GM19452 (cell line): ENCODE results near the gene PA2G4.
A peak's percentile ranks its signal among the peaks of the same experiment; 100 is the strongest.

ENCODE experiments used
- ATAC-seq: cut with Tn5 transposase; IDR thresholded peaks from one replicate; pipeline ENCODE4 v1.9.1; 2021; ENCODE audit not compliant: unreplicated experiment

The PA2G4 gene

DNA sequence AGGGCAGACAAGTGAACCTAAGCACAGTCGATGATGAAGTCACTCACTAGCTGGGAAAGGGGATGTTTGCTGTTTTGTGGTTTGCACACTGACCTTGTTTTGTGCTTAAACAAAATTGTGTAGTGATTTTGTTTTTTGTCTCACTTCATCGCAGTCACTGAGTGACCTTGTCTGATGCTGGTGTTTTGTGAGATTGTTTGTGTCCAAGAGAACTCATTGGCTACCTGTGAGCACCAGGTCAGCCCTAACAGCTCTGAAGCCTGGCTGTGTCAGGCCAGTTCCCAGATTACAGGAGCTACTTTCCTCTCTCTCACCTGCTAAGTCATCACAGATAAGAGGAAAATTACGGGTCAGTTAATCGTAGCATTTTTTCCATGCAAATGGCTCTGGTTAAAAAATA, 19.8 kb downstream of the PA2G4 start:
- no peak for ATAC-seq

DNA sequence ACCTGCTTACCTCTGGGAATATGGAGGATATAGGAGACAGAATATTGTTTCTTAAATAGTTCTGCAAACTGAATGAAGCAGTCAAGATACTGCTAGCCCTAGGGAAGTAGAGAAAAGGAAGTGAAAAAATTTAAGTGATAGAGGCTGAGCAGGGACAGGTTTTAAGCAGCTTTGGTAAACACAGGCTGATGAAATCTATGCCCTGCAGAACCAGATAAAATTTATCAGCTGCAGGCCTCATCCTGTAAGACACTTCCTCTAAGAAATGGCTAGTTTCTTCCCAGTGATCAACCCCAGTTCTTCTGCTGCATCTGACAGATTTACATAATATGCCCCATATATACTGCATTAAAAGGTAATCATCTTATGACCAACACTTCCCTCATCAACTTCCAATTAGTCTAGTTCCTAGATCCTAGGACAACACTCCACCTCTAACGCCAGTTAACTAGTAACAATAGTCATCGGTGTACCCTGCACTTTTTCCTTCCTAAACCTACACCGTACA, 22.4 kb downstream of the PA2G4 start:
- ATAC-seq = no peak

DNA sequence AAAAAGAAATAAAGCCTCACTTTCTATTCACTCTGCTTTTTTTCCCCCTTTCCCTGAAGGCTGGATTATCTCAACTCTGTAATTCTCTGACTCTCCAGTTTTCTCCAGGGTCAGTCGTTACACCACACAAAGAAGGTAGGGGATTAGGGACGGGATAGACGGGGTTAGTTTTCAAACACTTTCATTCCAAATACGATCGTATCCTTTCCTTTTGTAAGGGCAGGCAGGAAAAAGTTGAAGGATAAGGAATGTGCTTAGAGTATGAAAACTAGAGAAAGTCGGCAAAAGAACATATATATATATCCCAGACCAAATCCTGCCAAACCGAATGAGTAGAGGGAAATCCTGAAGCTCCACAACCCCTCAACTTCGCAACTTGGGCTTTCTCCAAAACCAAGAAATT, 23.1 kb downstream of the PA2G4 start:
- no peak for ATAC-seq

DNA sequence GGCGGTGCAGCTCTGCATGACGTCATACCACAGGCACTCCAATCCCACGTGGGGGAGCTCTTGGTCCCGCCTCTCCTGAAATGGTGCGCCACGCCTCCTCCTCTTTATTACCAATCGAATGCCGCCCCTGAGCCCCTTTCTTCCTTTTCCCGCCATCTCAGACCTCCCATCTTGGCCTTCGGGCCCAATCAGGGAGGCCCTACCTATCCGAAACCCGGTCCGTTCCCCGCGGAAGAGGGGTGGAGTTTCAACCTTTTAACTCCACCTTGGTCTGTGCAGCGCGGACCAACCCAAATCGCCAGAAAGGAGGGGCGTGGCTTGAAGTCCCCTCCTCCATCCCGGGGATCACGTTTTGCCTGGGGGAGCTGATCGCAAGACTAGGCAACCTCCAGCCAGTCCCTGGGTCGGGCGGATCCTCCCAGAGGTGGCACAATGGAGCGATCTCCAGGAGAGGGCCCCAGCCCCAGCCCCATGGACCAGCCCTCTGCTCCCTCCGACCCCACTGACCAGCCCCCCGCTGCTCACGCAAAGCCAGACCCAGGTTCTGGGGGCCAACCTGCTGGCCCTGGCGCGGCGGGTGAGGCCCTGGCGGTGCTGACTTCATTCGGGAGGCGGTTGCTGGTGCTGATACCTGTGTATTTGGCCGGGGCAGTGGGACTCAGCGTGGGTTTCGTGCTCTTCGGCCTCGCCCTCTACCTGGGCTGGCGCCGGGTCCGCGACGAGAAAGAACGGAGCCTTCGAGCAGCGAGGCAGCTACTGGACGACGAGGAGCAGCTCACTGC, 23.7 kb downstream of the PA2G4 start, which contains the start of gene ESYT1:
Gene ESYT1 (plus strand): TSS at position 380 of the 782 bp plus-strand sequence. CDS start 53 bp downstream, at position 433.
- peak; percentile 90 for ATAC-seq

DNA sequence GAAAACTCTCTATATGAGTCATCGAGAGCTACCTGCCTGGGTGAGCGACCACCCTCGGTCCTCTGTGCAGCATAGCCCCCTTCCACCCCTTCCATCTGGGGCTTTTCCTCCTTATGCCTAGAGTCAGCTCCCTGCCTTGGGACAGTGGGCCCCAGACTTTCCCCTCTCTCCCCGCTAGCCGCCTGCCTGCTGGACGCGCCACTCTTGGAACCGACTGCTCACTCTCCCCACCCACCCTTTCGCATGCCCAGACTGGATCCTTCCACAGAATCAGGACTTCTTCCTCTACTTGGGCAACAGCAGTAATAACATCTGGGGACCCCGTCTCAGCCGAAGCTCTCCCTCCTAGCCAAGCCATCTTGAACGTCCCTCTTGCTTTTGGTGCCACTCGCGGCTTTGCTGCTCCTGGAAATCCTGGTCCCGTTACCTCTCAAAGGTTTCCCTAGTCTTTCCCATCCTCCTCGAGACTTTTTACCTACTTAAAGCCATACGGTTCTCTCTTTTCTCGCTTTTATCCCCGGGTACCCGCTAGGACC, 24.4 kb downstream of the PA2G4 start:
- no peak for ATAC-seq

DNA sequence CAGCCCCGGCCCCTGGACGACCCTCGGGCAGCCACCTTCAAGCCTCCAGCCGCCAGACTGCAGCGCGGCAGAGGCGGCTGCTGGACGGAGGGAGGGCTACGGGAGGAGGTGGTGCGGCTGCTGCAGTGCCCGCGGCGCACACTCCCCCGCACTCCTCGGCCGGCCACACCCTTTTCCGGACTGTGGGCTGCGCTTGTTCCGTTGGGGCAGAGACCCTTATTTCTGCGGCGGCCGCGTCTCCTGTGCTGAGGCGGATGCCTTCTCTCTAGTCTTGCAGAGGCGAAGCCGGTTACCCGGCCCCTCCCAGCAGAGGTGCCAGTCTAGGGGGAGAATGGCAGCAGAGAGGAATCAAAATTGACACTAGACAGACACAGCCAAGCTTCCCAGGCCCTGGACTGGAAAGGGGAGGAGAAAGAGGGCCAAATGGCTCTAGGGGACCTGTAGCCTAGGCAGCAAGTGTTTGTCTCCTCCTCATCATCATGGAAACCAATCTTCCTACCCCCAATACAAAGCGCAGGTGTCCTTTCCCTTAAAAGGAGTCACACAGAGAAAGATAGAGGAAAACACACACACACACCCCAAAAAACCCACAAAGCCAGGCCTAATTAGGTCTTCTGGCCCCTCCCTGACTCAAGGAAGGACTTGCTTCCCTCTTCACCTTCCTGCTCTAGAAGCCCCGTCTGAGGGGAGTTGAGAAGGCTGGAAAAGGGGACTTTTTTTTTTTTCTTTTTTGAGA, 25.0 kb downstream of the PA2G4 start:
- ATAC-seq = no peak

DNA sequence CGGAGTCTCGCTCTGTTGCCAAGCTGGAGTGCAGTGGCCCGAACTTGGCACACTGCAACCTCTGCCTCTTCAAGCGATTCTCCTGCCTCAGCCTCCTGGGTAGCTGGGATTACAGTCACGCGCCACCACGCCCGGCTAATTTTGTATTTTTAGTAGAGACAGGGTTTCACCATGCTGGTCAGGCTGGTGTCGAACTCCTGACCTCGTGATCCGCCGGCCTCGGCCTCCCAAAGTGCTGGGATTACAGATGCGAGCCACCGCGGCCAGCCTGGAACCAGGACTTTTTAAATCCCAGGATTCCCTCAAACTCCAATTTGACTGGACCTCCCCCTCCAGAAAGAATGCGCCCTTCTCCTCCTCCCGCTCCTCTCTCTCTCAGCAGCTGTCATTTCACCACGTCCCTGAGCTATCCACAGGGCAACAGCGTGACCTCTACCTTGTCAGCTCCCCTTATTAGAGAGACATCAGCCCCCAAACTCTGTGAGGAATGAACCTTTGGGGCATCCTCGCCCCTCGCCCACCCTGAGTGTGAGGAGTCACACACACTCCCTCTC, 25.7 kb downstream of the PA2G4 start:
- no peak for ATAC-seq

DNA sequence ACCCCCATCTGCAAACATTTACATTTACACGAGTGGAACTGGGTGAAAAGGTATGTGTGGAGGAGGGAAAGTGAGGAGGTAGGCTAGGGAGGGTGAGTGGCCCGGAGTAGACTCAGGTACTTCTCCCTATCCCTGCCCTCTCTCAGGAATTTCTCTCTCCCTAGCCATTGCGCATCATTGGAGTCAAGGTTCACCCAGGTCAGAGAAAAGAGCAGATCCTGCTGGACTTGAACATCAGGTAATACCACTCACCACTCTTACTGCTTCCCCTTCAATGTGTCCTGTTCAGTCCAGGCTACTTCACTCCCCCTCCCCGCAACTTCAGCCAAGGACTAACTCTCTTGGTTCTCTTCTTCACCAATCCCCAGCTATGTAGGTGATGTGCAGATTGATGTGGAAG, 26.5 kb downstream of the PA2G4 start:
- no peak for ATAC-seq

DNA sequence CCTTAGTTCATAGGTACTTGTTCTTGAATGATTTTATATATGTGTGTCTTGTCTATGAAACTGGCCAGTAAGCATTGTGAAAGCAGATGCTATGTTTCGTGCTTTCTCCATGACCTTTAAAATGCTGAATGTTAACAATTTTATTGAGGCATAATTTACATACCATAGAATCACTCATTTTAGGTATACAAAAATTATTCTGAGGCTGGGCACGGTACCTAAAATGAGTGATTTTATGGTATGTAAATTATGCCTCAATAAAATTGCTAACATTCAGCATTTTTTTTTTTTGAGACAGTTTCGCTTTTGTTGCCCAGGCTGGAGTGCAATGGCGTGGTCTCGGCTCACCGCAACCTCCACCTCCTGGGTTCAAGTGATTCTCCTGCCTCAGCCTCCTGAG, 30.5 kb downstream of the PA2G4 start:
- ATAC-seq = no peak

DNA sequence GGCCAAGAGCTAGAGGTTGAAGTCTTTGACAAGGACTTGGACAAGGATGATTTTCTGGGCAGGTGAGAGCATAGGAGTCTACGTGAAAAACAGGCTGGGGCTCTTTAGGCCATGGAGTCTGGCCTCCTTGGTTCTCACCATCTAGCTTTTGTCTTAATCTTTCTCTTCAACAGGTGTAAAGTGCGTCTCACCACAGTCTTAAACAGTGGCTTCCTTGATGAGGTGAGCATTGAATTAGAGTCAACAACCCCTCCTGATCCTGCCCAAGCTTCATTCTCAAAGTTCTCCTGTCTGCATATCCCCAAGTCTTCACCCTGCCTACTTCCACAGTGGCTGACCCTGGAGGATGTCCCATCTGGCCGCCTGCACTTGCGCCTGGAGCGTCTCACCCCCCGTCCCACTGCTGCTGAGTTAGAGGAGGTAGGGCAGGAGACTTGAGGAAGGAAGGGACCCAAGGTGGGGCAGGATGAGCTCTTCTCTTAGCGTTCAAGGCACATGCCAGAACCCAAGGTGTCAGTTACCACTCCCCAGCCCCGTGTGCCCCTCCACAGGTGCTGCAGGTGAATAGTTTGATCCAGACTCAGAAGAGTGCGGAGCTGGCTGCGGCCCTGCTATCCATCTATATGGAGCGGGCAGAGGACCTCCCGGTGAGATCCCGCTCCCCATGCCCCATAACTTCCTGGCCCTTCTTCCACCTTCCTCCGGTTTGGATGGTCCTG, 33.7 kb downstream of the PA2G4 start:
- no peak for ATAC-seq

DNA sequence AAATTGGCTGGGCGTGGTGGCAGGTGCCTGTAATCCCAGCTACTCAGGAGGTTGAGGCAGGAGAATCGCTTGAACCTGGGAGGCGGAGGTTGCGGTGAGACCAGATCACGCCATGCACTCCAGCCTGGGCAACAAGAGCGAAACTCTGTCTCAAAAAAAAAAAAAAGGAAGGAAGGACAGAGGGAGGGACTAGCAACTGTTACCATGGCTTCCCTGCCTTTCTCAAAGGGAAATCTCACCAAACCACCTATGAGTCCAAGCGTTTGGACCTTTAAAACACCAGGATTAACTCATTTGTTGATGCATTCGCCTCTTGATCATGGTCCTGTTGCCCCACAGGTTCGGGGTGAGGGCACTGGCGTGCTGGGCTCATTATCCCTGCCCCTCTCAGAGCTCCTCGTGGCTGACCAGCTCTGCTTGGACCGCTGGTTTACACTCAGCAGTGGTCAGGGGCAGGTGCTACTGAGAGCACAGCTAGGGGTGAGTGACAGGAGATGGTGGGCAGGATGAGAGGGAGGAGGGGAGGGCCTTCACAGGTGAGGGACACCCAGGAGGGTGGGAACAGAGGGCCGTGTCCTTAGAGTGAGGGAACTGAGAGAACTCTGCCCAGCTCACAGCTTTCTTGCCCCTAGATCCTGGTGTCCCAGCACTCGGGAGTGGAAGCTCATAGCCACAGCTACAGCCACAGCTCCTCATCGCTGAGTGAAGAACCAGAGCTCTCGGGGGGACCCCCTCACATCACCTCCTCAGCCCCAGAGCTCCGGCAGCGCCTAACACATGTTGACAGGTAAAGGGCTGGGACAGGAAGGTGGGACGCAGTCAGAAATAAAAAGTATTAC, 37.8 kb downstream of the PA2G4 start:
- ATAC-seq = no peak

DNA sequence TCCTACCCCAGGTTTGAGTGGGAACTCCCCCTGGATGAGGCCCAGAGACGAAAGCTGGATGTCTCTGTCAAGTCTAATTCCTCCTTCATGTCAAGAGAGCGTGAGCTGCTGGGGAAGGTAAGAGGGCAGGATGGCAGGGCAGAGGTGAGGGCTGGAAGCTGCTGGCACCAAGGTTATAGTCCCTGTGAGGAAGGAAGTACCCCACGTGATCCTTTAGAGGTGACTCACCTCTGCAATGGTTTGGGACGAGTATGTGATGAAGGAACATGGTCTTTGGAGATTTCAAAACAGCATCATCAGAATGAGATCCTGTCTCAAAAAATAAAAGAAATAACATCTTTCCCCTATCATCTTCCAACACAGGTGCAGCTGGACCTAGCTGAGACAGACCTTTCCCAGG, 38.9 kb downstream of the PA2G4 start:
- ATAC-seq = no peak

DNA sequence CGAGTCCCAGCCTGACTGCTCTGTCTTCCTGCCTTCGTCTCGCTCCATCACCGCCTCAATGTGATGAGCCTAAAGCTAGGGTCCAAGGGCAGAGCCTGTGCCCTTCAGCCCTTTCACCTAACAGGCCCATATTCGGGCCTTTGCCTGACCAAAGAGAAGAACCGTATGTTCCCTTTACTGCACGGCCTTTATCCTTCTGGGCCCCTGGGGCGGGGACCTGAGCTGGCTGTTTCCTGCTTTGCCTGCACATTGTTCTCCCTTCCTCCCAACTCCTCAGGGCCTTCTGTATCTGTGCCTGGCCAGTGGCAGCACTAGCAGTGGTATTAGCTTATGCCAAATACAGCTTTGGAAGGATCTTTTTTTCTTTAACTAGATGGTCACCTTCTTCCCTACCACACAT, 39.5 kb downstream of the PA2G4 start:
- no peak for ATAC-seq

DNA sequence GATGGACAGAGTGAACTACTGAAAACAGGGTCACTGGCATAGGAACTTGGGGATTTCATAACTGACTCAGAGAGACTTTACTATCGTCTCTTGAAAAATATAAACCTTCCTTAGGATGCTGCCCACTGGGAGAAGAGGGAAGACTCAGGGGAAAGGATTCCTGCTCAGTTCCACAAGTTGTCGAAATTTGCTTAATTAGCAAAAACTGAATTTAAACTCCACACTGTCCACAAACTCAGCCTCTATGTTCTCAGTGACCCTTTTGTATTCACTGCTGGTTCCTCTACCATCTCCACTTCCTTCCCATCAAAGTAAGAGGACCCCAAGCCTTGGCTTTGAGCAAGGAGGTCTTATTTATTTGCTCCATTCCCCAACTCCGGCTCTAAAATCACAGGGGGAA, 40.9 kb downstream of the PA2G4 start:
- ATAC-seq = no peak

DNA sequence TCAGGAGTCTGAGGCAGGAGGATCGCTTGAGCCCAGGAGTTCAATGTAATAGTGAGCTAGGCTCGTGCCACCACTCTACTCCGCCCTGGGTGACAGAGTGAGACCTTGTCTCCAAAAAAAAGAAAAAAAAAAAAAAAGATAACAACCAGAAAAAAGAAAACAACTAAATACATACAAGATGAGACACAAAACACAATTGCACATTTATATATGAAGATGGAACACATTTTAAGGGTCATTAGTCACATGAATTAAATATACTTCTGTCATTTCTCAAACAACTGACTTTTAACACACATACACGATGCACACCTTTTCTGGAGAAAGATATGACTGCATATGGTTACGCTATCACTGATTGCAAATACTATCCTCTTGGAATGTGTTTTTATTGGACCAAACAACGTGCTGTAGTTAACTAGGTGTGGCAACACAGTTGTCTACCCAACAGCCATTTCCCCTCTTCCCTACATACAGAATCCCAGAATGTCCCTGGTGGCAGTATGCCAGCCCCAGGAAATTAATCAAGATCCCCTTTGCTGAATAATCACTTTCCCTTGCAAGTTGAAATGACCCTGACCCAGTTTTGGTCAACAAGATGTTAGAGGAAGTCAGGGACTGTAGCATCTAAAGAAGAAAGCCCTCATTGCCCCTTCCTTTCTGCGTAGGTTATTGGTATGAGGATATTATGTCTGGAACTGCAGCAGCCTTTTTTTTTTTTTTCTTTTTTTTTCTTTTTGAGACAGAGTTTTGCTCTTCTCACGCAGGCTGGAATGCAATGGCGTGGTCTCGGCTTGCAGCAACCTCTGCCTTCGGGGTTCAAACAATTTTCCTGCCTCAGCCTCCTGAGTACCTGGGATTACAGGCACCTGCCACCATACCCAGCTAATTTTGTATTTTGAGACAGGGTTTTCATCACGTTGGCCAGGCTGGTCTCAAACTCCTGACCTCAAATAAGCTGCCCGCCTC, 42.4 kb downstream of the PA2G4 start:
- no peak for ATAC-seq

DNA sequence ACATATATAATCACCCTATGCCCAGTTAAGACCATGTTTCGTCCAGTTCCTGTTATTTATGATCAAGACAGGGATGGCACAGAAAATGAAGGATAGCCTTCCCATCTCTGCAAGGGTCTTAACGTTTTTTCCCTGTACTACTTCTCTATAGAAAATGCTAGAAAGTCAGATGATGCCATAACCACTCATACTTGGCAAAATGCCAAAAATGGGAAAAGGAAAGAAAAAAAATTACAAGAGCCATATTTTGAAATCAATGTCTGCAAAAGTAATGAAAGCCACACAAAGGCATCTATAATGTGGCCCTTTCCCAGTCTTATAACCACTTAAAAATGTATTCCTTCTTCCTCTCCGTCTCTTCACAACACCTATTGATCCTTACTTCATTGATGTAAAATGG, 46.2 kb downstream of the PA2G4 start:
- no peak for ATAC-seq

DNA sequence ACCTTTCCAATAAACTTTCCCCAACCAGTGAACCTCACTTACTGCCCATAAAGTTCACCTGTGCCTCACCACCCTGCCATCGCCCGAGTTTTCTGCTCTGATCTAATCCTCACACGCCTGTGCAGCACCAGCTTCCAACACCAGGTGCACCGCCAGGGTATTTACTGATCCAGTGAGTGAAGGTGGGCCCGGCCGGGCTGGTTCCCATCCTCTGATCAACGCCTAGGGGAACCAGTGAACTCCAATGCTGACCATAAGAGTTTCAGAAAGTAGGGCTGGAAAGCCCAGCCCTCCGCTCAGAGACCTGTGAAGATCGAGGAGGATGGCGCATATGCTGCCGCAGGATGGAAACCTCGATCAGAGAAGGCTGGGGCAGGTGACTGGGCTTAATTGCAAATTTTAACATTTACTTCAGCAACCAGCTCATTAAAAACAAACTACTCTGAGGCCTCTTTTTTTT, 47.3 kb downstream of the PA2G4 start:
- ATAC-seq = peak; percentile 57

DNA sequence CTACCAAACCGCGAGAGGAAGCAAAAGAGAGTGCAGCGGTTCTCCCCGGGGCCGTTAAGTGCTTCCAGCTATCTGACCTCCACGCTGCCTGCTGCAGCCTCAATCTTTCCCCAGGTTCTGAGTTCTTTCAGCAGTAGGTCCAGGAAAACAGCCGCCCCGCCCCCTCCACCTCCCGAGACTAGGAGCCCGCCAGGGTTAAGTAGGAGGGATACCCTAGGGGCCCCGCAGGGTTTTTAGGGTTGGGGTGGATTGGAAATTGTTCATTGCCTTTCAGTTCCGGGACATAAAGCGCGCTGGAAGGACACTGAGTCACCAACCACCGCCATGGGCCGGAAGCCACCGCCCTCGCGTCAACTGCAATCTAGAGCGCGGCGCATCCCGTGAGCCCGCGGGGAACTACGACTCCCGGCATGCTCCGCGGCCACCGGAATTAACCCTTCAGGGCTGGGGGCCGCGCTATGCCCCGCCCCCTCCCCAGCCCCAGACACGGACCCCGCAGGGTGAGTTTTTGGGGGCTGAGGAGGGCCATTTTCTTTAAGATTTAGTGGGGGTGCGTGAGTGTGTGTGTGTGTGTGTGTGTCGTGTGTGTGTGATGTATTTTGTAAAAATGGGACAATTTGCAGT, 47.9 kb downstream of the PA2G4 start, which contains the start of gene MYL6B:
Gene MYL6B (plus strand): TSS at position 456 of the 624 bp plus-strand sequence. CDS start 1,332 bp downstream, outside the sequence.
- ATAC-seq = peak; percentile 87
